HL-60/S4 (cell line): ENCODE data around the gene SRXN1.
"Not testable (repeated sequence)": the region's sequence is repeated elsewhere in the genome, so short reads cannot be mapped to it uniquely, and the experiment has no call there.

ENCODE experiments used
- in situ Hi-C: fragments of 300-500 bp; cut with MboI; formaldehyde crosslinking; loops from 2 replicates; pipeline ENCODE4 v1.14.3; 2022; ENCODE audit warnings: low sequenced_read_pairs

Gene SRXN1

DNA sequence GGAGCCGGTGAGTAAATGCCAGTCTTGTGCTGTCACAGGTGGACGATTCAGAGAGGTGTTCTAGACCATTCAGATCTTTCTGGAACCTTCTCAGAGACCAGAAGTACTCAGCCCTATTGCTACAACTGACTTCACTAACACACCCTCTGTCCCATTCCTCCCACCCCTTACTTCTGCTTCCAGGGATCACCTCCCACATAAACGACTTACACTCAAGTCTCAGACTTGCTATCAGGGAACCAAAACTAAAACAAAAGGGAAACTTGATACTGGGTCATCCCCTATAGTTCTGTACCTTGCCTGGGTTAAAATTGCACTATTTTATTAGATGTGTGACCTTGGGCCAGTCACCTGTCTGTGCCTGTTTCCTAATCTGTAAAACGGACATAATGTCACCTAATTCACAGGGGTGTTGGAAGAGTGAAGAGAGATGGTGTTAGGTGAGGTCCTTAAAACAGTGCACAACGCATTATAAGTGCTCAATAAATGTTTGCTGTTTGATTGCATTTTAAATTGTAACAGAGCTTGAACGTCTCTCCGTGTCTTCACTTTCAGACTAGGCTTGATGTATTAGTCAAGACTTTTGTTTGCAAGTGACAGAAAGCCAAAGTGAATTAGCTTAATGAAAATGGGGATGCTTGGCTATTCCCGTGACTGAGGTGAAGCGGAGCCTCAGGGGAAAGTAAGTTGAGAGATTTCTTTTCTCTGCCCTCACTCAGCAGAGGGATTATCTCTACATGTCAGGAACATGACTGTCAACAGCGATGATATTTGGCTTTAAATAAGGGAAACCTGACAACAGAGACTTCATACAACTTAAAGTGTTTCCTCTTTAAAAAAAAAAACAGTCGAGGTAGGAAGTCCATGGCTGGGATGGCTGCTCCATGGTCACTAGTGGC, 3.0 kb upstream of the SRXN1 start:
- in situ Hi-C loops: no loop called here

DNA sequence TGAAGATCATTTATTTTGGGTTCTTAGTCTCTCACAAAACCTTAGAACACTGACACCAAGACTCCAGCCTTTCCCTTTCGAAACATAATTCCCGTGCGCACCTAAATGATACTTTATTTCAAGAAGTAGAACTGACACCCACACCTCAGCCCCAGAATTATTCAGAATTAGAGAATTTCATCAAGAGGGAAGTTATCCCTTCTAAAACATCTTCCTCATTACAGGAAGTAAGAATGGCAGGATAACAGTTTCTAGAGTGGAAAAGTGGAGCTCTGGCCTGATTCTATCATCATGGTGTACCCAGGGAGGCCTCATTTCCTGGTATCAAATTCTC, 1.4 kb upstream of the SRXN1 start:
- in situ Hi-C loops: loop anchor here (5.0 kb wide), 2 partner anchors 92 to 297 kb away; no protein-coding TSS in a partner anchor

DNA sequence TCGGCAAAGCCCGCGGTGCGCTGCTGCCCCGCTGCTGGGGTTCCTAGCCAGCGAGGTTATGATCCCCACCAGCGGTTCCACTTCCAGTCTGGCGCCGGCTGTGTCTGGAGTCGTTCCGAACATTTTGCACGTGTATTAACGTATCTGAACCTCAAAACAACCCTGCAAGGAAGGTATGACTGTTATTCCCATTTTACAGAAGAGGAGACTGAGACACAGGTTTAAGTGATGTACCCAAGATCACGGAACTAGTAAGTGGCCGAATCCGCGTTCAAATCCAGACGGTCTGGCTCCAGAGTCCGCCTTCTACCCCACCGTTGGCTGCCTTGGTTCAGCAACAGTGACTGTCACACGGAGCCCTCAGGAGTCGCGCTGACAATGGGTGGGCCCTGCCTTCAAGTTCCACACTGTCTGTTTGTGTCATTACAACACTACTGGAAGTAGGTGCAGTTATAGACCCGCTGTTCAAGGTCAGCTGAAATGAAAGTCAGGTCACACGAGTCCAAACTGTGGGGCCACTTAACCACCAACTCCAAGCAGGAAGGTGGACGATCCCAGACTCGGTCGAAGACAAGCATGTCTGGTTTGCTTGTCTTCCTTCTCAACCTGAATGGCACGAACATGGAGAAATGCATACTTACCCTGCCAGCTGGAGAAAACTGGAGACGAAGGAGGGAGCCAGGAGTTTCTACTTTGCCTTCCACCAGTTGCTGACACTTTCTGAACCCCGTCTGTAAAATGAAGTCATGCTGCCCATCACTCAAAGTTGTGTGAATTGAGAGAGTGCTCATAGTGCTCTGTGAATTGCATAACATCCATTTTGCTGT, 803 bp upstream of the SRXN1 start:
- in situ Hi-C loops: loop anchor here (5.0 kb wide), 2 partner anchors 92 to 297 kb away; no protein-coding TSS in a partner anchor

DNA sequence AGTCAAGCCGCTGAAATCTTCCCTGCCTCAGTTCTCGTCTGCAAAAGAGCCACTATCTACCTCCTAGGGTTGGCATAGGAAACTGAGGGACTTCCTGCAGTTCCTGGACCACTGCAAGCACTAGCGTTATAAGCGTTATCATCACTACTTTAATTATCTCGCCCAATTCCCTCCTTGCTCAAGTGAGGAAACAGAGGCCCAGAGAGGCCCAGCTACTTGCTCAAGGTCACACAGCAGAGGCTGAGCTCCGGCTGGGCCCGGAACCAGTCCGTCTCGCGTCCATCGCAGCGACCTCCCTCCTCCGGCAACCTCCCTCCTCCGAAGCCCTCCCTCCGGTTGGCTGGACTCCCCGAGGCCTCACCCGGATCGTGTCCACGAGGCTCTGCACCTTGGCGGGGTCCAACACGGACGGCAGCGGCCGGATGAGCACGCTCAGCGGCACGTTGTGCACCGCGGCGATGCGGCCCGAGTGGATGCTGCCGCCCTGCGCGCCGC, 338 bp downstream of the SRXN1 start:
- in situ Hi-C loops: loop anchor here (5.0 kb wide), 2 partner anchors 90 to 295 kb away; no protein-coding TSS in a partner anchor

DNA sequence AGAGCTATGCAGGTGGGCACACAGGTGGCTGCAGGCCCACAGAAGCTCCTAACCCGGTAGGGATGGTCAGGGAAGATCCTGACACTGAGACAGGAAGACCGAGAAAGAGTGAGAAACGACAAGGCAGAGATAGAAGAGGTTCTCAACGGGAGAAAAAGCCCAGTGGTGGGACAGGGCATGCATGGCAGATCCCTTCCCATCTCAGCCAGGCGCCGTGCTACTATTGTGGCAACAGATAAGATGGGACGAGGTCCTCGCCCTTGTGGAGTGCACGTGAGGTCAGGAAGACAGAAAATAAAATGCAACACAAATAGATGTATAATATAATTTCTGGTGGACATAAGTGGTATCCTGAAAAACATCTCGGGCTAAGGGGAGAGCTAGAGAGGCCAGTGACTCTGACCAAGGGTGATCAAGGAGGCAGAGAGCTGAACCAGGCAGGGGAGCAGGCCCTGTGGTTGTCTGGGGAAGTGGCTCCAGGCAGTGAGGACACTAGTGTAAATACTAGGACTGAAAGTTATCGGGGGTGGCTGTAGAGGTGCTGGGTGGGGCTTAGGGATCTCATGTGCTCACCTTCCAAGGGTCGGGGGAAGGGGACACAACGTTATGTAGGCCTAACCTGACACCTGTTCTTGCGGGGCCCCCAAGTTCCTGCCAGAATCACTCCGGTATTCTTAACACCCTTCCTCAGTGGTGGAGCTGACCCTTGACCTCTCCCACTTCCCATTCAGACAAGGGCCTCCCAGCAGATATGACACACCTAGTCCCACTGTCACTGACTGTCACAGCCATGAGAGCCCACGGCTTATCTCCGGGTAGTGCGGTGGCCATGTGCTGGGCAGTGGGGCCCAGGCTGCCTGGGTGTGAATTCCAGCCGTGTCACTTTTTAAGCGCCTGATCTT, 1.0 kb downstream of the SRXN1 start:
- in situ Hi-C loops: loop anchor here (5.0 kb wide), 2 partner anchors 90 to 295 kb away; no protein-coding TSS in a partner anchor

DNA sequence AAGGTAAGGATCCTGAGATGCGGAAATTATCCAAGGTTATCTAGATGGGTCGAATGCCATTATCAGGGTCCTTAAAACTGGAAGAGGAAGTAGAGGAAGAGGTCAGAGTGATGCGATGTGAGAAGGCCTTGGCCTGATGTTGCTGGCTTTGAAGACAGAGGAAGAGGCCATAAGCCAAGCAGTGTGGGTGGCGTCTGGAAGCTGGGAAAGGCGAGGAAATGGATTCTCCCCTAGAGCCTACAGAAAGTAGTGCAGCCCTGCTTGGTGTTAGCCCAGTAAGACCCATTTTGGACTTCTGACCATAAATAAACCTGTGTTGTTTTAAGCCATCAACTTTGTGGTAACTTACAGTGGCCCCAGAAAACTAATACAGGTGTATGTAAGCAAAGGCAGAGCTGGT, 2.0 kb downstream of the SRXN1 start:
- in situ Hi-C loops: loop anchor here (5.0 kb wide), 2 partner anchors 89 to 294 kb away; no protein-coding TSS in a partner anchor

DNA sequence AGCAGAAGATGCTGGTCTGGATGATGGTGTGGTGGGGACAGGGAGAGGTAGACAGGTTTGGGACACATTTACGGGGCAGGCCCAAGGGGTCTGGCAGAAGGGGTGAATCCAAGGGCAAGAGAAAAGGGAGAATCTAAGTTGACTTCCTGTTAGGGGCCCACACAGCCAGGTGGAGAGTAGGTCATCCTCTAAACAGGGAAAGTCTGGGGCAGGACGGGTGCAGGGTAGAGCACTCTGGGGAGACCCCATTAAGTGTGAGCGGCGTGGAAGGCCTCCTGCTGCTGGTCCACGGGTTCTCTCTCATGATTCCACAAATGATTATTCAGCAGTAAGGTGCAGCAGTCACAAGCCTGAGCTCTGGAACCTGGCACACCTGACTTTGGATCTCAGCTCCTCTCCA, 2.7 kb downstream of the SRXN1 start:
- in situ Hi-C loops: loop anchor here (5.0 kb wide), 2 partner anchors 88 to 293 kb away; no protein-coding TSS in a partner anchor

DNA sequence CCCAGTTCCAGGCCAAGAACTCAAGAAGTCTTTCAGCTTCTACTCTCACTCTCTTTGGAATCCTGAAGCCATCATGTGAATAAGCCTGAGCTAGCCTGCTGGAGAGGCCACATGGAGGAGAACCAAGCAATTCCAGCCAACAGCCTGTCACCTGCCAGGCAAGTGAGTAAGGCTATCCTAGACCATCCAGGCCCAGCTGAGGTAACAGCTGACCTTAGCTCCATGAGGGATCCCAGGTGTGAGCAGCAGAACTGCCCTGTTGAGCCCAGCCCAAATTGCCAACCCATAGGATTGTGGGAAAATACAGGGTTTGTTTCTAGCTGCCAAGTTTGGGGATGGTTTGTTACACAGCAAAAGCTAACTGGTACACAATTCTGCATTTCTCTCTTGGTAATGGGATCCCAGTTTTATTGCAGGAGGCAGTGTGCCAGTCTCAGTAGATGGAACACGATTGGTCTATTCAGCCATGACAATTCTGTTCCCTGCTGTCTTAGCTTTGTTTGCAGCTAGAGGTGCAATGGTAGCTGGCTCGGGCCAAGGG, 5.5 kb downstream of the SRXN1 start:
- in situ Hi-C loops: no loop called here

DNA sequence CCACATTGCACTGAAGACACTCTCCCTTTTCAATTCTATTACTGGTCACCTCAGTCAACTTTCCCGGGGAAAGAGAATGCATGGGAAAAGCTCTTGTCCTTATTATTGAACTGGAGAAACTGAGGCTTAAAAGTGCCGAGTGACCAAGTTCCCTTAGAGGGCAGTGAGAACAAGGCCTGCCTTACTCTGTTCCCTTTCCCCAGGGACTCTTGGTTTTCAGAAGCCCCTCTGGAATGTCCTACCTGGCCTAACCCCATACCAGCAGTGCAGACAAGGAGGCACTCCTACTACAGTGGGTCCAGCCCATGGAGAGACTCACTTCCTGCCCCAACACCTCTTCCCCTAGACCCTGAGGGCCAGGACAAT, 6.1 kb downstream of the SRXN1 start:
- in situ Hi-C loops: no loop called here

DNA sequence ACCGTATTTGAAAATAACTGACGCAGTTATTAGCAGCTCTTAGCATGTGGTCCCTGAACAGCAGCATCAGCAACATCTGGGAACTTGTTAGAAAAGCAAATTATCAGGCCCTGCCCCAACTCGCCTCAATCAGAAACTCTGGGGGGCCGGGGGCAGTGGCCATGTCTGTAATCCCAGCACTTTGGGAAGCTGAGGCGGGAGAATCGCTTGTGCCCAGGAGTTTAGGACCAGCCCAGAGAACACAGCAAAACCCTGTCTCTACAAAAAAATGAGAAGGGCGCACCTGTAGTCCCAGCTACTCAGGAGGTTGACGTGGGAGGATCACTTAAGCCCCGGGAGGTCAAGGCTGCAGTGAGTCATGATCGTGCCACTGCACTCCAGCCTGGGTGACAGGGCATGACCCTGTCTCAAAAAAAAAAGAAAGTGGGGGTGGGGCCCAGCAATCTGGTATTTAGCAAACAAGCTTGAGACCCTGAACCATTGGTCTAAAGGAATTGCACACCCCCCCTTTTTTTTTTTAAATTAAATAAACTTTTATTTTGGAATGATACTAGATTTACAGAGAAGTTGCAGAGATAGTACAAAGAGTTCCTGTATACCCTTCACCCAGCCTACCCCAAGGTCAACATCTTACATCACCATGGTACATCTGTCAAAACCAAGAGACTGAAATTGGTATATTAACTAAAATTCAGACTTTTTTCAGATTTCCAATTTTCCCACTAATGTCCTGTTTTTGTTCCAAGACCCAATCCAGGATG, 6.7 kb downstream of the SRXN1 start:
- in situ Hi-C loops: no loop called here

DNA sequence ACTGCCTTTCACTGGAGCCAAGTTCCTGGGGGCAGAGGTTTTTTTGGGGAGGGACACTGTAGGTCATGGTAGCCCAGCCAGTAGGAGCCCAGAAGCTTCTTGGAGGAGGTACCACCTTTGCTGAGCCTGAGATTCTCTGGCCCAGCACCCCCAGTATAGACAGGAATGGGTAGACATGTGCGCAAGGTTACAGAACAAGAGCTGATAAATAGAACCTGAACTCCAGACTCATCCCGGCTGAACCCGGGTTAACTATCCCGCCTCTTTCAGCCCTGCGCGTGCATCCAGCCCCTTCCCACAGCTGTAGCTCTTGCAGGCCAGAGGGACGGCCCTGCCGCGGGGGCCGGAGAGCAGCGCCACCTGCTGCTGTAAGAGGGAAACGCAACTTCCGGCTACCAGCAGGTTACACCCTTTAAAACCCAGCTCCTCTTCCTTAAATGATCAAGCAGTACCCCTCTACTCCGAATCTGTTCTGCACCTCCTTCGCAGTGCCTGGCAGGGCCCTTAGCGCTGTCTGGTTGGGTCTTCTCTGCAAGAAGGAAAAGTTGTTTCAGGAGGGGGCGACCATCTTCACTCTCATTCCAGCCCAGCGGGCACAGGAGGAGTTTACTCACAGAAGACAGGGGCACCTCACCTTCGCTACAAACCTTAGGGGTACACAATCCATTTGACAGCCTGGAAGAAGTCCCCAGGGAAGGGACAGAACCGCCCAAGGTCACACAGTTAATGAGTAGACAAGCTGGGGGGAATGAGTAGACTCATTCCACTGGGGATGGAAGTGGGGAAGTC, 7.5 kb downstream of the SRXN1 start:
- in situ Hi-C loops: no loop called here

DNA sequence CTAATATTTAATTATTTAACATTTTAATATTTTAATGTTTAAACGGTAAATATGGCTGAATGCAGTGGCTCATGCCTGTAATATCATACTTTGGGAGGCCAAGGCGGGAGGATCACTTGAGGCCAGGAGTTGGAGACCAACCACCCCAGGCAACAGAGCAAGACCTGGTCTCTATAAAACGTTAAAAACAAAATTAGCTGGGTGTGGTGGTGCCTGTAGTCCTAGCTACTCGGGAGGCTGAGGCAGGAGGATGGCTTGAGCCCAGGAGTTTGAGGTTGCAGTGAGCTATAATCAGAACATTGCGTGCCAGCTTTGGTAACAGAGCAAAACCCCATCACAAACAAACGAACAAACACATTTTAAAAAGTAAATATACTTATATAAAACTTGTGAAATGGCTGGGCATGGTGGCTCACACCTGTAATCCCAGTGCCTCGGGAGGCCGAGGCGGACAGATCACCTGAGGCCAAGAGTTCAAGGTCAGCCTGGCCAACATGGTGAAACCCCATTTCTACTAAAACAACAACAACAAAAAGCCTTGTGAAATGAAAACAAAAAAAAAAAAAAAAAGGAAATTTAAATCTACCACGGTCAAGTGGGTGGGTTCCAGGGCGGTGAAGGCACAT, 8.2 kb downstream of the SRXN1 start:
- in situ Hi-C loops: no loop called here

DNA sequence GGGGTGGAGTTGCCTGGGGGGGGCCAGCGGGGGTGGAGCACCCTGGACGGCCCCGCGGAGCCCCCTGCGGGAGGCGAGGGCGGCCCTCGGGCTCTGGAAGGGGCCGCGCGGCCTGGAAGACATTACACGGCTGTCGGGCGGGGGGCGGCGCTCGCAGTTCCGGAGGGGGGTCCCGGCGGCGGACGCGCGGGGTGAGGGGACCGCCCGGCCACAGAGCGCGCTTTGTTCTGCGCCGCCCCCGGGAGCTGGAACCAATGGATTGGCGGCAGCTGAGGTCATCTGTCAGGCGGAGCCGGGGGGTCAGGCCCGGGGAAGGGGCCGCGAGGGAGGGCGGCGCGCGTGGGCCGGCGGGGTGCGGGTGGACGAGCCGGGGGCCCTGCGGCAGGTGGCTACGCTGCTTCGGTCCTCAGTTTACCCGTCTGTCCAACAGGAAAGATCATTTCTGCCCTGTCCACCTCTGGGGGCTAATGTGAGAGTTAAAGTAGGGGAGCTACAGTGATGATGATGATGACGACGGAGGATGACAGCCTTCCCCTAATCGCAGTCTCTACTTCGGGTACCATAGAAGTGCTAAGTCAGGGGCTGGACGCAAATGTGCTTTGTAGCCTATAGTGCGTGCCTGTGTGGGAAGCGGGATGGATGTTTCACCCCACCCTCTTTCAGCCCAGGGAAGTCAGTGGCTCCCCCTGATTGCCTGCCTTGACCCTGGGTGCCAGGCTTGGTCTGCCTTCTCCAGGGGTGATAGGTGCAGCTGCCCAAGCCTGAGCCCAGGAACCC, 10.4 kb downstream of the SRXN1 start:
- in situ Hi-C loops: no loop called here

DNA sequence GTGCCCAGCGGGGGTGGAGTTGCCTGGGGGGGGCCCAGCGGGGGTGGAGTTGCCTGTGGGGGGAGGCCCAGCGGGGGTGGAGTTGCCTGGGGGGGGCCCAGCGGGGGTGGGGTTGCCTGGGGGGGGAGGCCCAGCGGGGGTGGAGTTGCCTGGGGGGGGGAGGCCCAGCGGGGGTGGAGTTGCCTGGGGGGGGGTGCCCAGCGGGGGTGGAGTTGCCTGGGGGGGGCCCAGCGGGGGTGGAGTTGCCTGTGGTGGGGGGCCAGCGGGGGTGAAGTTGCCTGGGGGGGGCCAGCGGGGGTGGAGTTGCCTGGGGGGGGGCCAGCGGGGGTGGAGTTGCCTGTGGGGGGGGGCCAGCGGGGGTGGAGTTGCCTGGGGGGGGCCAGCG, 11.0 kb downstream of the SRXN1 start:
- in situ Hi-C loops: not testable (repeated sequence)

DNA sequence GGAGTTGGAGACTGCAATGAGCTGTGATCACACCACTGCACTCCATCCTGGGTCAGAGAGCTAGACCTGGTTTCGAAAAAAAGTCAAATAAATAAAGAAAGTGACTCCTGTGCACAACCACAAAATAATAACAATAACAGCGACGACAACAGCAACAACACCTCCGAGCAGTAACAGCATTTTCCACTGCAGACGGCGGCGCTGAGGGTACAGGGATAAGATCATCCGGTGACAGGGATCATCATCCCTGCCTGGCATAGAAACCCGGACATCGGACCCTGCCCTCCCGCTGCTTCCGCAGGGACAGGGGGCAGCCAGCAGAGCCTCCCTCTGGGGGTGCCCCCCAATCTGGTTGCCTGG, 11.5 kb downstream of the SRXN1 start:
- in situ Hi-C loops: no loop called here

DNA sequence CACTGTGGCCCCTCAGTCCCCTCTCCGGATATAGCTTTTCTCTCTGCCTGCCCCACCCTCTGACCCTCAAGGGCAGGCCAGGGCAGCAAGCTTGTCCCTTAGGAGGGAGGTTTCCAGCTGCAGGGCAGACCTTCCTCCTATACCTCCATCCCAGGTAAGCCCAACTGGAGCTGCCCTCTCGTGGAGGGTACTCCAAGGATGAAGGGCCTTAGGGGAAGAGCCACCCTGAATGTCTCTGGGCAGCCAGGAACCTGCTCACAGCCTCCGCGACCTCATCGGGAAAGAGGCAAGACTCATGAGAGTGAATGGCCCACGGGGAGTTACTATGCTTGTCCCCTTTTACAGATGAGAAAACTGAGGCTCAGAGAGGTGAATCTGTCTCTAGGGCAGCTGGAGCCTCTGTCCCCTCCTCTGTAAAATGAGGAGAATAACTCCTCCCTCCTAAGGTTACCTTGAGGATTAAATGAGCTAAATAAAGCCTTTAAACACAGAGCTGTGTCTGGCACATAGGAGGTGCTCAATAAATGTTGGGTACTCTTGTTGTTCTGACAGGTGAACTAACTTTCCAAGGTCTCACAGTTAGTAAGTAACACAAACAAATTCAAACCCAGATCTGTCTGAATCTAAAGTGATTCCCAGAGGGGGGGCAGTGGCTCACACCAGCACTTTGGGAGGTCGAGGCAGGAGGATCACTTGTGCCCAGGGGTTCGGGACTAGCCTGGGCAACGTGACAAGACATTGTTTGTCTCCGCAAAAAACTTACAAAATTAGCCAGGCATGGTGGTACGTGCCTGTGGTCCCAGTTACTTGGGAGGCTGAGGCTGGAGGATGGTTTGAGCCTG, 12.1 kb downstream of the SRXN1 start:
- in situ Hi-C loops: no loop called here

DNA sequence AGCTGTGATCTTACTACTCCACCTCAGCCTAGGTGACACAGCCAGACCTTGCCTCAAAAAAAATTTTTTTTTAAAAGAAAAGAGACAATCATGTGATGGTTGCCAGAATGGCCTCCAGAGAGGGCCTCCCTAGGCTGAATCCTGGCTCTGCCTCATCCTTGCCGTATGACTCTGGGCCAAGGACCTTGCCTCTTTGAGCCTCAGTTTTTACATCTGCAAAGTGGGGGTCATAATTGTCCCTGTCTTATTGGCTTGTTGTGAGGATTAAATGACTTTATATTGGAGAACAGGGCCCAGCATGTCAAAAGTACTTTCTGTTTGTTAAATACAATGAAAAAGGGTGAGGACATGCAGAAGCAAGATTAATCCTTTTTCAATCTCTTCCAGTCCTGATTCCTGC, 14.4 kb downstream of the SRXN1 start:
- in situ Hi-C loops: no loop called here
